HG02885 (cell line): ENCODE data around the gene ZBTB37.
"Not testable (repeated sequence)": the region's sequence is repeated elsewhere in the genome, so short reads cannot be mapped to it uniquely, and the experiment has no call there.

Source experiments
- ATAC-seq: cut with Tn5 transposase; IDR thresholded peaks from one replicate; pipeline ENCODE4 v1.9.1; 2021; ENCODE audit warnings: mild to moderate bottlenecking; ENCODE audit not compliant: unreplicated experiment, poor library complexity

The ZBTB37 gene

DNA sequence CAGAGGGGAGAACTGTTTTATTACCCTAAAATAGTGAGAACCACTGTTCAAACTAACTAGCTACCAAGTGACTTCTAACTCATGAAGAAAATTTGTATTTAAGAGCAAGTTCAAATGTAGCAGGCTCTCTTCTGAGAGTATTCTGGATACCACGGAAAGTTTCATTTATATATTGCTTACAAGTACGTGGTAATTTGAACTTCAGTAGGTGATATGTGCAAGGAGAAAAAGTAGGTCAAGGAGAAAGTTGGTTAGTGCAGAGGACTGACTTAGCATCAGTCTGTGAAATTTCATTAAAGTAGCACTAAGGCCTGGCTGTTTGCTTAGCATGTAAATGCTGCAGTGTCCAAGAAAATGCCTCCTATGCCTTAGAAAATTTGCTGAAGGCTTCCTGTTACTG is 32.2 kb downstream of the ZBTB37 start:
- ATAC-seq, result no peak

DNA sequence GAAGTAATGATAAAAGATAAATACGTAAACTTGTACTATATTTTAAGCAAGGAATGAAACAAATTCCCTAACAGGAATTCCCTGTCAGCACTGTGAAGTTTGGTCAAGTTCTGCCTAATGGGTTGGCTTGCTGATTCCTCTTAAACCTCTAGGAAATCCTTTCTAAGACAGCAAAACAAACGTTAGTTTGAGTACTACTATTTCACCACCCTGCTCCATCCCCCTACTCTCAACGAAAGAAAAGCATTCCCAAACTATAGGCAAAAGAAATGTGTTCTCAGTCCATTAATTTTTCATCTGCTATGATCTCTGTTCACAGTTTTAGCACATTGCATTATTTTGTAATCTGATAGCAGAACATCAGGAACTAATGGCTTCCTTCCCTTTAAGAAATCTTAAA is 32.8 kb downstream of the ZBTB37 start:
- no peak for ATAC-seq

DNA sequence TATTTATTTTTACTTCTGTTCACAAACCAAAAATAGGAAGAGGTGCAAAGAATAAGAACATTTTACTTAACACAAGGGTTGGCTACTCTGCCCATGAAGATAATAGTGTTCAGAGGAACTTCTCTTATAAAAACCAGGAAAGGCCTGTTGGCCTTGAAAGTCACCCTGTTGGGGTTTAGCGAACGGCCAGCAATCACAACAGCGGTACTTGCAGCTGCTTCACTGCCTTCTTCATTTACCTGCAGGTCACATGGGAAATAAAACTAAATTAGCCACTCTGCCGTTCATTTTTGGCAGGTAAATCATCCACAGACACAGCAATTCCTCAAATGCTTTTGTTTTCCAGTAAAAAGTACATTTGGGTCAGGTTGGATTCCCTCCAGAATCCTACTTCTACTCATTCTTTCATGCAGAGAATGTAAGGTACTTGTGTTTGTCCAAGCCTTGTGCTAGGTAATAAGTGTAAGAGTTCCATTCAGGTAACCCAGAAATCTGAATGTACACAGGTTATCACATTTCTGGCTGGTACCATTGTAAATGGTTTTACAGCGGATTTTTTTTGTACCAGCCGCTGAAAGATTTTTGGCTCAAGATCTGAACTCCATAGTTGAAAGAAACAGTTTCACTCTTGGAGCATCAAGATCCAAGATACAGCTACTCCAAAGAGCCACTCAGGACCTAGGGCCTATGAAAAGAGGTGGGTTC is 35.8 kb downstream of the ZBTB37 start:
- ATAC-seq, result no peak

DNA sequence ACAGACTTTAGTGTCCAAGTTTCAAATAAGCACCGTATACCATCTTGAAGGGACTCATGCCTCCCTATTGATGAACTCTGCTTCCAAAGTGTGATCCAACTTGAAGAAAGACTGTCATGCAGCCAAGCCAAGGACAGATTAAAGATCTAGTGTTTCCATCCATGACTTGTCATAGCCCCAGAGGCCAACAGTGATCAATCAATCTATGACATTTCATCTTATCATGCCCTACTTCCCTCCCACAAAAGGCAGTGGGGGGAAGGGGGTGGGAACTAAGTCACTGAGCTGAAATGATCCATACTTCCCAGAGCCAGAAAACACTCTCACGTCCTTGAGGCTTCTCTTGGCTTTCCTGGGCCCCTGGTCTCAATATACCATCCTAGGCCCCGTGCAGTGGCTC is 44.9 kb downstream of the ZBTB37 start:
- no peak for ATAC-seq

DNA sequence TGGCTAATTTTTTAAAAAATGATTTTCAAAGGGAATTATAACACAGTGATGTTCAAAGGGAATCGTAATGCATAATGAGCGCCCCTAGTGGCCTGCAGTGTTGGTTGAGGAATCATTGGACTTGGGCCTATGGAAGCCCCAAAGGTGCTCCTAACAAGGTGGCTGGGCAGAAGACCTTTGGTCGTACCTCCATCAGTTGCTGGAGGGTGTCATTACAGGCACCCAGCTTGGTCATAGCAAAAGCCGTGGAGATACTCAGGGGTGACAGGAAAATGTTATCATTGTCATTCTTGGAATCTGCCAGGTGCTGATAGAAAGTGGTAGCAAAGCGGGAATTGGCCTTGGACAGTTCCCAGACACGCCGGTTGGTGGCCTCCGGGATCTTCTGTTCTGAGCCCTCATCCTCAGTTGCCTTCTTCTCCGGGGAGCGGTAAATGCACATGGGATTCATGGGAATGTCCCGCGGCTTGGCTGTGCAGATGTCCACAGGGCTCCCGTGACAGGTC is 46.2 kb downstream of the ZBTB37 start:
- ATAC-seq, result no peak

DNA sequence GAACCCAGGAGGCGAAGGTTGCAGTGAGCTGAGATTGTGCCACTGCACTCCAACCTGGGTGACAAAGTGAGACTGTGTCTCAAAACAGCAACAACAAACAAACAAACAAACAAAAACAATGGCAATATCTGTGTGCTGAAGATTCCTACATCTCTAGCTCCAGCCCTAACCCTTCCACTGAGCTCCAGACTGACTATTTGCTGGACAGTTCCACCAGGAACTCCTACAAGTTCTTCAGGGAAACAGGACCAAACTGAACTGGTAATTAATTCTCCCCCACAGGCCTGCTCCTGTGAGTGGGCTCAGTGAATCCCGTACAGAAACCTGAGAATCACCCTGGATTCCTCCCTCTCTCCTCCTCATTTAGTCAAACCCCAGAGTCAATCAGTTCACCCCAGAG is 47.4 kb downstream of the ZBTB37 start:
- ATAC-seq, result no peak

DNA sequence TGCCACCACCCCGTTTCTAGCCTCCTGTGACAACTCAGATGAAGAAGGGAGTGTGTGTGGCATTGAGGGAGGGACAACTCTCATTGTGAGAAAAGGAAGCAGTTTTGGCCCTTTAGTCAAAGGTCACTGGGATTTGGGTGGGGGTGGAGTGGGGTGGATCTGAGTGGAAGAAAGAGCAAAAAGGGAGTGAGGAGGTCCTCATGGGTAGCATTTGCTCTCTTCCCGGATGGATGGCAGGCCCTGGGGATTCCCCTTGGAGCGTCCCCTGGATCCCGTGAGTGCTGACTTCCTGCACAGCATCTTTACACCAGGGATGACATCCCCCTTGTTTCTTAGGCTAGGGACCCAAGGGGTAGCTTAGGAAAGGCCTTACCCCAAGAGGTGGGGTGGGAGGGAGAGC is 48.5 kb downstream of the ZBTB37 start:
- ATAC-seq, result no peak

DNA sequence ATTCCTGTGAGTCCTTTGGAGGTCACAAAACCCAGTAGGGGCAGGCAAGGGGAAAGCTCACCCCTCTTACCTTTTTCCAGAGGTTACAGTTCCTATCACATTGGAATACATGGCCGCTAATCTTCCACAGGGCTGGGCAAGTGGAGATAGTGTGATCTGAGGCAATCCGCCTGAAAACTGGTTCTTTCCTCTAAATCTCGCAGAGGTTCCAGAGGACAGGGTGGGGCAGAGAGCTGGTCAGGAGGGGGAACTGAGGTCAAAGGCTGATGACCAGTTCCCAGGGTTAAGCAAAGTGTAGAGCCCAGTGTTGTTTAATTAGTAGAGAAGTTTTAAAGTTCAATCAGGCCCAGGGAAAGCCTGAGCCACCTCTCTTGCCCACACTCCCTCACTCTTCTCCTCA is 49.0 kb downstream of the ZBTB37 start, which contains the start of gene SERPINC1:
TSS of gene SERPINC1 (minus strand) at position 179 of the 400 bp plus-strand sequence. CDS start at position 111, 68 bp downstream.
- no peak for ATAC-seq

DNA sequence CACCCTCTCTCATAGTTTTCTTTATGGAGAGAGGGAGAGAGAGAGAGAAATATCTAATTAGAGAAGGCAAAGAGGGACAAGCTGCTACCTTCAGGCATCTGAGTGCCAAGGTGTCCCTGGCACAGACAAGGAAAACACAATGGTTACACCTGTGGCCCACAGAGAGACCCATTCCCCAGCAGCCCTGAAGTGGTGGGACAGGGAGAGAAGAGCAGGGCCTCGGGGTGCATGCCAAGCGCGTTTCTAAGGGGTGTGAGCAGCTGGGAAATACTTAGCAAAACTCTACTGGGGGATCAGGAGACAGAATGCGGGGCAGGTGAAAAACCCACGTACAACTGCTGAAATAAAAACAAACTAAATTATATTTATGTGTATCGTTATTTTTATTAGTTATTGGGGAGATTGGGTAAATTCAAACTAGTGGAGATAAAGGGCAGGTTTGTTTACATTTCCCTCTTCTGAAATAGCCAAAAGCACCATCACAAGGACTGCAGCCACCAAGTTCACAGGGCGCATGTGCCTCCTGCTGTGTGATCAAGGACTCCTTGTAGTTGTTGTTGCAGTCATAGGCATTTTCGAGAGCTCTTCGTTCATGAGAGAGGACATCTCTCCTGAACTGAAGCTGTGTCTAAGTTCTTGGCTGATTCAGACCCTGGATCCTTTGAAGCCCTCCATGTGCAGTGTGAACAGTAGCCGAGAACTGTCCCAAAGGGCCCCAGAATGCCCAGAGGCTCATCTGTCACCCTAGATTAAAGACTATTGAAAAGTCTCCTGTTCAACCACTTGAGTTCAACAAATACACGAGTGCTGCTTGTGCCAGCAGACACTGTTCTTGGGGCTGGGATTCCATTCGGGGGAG is 49.7 kb downstream of the ZBTB37 start:
- no peak for ATAC-seq

DNA sequence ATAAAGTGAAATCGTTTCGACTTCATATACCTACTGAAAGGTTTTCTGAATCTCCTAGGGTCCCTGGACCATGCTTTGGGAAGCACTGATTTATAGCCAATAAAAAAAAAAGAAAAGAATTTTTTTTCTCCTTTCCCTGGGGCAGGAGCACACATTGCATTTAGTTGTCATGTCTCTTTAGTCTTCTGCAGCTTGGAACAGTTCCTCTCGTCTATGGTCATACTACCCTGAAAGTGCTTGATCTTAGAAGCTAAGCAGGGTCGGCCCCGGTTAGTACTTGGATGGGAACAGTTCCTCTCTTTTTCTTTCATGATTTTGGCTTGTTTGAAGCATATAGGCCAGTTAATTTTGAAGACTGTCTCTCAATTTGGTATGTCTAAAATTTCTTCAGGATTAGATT is 52.7 kb downstream of the ZBTB37 start:
- no peak for ATAC-seq

DNA sequence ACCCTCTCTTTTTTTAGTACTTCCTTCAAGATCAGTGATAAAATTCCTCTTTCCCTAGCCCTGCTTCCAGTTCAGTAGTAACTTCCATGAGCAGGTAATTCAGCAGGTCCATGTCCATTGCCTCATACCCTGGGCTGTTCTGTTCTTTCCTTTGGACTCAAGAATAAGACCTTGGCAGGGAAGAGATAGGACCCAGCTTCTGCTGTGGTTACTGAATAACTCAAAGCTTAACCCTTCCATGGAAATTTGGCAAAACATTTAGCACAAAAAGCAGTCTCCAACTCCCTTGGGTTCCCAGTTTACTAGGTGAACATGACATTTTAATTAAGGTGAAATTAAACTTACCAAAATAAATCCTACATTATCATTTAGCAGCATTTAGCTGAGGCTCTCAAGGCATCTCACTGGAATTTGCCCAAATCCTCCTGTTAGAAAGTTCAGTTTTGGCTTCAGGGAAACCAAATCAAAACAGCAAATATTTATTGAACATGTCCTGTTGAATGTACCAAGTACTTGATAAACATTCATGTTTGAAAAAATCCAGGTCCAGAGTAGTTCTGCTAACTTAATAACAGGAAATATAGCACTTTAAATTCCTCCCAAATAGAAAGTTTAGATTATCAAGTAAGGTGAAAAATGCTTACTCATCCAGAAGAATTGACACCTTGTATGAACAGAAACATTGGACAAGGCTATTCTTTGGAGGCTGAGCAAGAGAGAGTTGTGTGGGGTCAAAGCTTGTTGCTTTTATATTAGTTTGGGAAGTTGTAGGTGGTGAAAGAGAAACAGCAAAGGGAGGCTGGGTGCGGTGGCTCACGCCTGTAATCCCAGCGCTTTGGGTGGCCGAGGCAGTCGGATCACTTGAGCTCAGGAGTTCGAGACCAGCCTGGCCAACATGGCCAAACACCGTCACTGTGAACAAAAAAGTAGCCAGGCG is 57.4 kb downstream of the ZBTB37 start:
- no peak for ATAC-seq

DNA sequence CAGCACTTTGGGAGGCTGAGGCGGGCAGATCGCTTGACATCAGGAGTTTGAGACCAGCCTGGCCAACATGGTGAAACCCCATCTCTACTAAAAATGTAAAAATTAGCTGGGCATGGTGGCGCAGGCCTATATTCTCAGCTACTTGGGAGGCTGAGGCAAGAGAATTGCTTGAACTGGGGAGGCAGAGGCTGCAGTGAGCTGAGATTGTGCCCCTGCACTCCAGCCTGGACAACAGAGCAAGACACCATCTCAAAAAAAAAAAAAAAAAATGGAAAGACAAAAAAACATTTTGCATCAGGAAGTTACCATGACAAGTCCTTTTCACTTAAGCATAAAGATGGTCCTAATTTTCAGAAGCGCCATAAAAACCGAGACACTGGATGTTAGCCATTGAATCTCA is 62.4 kb downstream of the ZBTB37 start:
- ATAC-seq, result not testable (repeated sequence)

DNA sequence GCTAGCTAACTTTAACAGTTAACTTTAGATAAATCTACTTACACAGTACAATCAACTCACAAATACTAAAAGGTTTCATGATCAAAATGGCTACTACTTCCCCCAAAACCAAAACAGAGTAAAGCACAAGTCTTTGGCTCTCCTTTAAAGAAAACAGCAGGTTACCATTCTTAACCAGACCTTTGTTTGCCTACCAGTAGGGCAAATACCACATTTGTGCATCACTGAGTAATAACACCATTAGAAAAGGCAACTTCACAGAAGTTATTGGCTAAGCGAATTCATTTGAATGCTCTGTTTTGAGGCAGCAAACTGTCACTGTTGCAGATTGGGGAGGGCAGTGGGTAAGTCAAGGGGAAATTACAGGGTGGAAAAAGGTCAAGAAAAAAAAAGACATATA is 66.3 kb downstream of the ZBTB37 start:
- ATAC-seq, result no peak

DNA sequence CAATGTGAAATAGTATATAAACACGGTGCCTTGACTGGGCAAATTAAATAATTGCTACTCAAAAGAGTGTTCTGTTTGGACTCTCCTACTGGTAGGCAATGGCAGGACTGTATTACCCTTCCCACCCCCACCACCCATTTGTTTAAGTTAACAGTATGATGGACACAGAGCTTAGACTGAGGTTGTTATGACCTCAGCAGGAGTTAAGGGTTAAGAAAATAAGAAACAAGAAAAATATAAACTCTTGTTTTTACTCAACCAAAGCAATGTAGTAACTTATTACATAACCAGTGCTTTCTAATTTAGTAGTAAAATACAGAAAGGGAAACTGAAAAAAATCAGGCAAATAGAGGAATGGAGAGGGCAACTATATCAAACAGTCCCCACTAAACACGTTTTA is 68.9 kb downstream of the ZBTB37 start:
- no peak for ATAC-seq

DNA sequence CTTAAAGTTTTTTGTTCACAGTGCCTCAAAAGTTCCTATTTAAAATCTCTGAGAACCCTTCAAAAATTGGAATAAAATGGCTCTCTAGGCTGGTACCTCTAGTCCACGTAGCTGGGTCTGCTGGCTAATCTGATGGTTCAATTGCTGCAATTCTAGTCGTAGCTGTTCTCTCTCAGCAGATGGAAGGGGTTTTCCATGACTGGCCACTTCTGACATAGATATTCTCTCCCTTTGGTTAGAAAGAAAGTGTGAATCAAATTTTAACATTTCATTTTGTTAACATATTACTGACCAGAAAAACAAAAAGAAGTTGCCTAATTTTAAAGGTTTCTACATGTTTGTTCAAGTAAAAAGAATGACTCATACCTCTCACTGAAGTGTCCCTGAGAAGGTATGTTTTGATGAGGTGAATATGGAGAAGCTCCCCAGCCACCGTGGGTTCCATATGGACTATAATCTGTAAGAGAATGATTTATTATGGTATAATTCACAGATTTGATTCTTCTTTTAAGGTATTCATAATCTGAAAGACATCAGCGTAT is 78.3 kb downstream of the ZBTB37 start:
- no peak for ATAC-seq

DNA sequence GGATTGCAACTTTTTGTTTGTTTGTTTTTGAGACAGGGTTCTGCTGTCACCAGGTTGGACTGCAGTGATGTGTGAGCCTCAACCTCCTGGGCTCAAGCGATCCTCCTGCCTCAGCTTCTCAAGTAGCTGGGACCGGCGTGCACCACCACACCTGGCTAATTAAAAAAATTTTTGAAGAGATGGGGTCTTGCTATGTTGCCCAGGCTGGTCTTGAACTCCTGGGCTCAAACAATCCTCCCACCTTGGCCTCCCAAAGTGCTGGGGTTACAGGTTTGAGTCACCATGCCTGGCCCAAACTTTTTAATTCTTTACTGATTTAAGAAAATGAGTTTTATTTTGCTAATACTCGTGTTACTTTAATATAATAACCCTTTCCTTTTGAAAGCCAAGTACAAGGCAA is 80.4 kb downstream of the ZBTB37 start:
- no peak for ATAC-seq
